Measurements from ENCODE around the gene BEAN1. TPM values are rescaled to one million over a fixed set of nuclear protein-coding genes. Genes with fewer than 3 reads are reported as not detected.
A peak's percentile ranks its signal among the peaks of the same experiment; 100 is the strongest.

Gene BEAN1
- total RNA-seq, 1 experiment from 2014 or later: 0.24 TPM

DNA sequence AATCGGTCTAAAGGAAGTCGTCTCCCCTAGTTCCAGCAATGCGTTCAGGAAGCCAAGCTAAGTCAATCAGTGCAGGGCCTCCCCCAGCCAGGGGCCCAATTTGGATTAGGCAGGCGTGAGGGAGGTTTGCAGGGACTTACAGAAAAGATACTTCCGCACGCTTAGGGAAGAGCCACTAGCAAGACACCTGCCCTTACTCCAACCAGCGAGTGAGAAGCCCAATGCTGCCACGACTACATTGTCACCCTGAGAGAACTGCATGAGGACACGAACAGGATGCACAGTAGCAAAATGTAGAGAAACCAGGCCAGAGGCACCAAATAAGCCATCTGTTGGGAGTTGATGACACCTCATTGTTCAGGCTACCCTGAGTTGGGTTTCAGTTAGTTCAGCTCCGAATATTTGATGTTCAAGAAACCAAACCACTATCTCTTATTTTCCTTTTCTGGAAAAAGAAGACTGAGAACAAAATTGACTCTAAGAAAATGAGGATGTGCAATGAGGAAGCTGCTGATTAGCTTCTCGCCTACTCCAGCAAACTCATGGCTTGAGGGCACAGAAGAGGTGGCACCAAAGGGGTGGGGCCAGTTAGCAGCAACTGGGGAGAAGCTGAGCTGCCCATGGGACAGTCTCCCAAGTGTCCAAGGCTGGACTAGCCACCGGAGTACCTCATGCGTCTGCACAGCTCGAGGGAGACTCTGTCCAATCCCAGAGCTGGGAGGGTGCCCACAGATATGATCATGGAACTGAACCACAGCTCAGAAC, 93.5 kb downstream of the BEAN1 start:
- H3K9me3 Mint-ChIP-seq: no peaks in the 10 kb centered on the region
- H3T11ph ChIP-seq (ENCODE audit: low read length): no peak overlapping the region
- no peak overlapping the region for H2BK15ac ChIP-seq (ENCODE audit: low read depth, low read length)
- H3K27me3 Mint-ChIP-seq (ENCODE audit: low read depth): no peaks in the 10 kb centered on the region; the same call in none of the 2 replicates
- no peak overlapping the region for H3K56ac ChIP-seq (ENCODE audit: insufficient read length, low read depth, low read length)
- H3K79me2 ChIP-seq (ENCODE audit: insufficient read depth, low read length): no peaks in the 10 kb centered on the region
- H3K23ac ChIP-seq (ENCODE audit: insufficient read length, low read depth, low read length): no peak overlapping the region
- no peak overlapping the region for H2AK5ac ChIP-seq (ENCODE audit: insufficient read length, low read length)
- no CpG with 5 or more reads among the region's 14 CpGs for WGBS (ENCODE audit: extremely low coverage, insufficient read length, low lambda C conversion rate)
- H3K4me1 Mint-ChIP-seq: peaks cover 16 to 17% of the 10 kb centered on the region in 2 experiments
- no peaks in the 10 kb centered on the region for H3K4me1 ChIP-seq (ENCODE audit: insufficient read depth, low read length)
- no peaks in the 10 kb centered on the region for H3K79me1 ChIP-seq (ENCODE audit: insufficient read depth, low read depth, low read length, poor library complexity, severe bottlenecking)
- DNase-seq: no peak
- H3K27ac Mint-ChIP-seq: peak overlapping the region in 2 of 3 experiments; percentile 40 to 79; a peak in 3 of 7 replicates
- no peak overlapping the region for H3K9ac ChIP-seq (ENCODE audit: extremely low read depth, insufficient read length, low read length)
- no peaks in the 10 kb centered on the region for H3K27me3 ChIP-seq (ENCODE audit: insufficient read depth, low read length)
- no peak overlapping the region for H4K5ac ChIP-seq (ENCODE audit: insufficient read length, low read depth, low read length)
- H3K4me2 ChIP-seq (ENCODE audit: insufficient read depth, insufficient read length, low read length): no peak overlapping the region
- no peak overlapping the region for H2BK120ac ChIP-seq (ENCODE audit: low read depth, low read length, poor library complexity, severe bottlenecking)
- H3K14ac ChIP-seq (ENCODE audit: insufficient read depth, low read length): no peak overlapping the region
- H3K36me3 Mint-ChIP-seq (ENCODE audit: insufficient read depth in 1 of 3, low read depth in 3 of 3): peaks cover 0 to under 1% (median 0%) of the 10 kb centered on the region in 3 experiments; a peak in 2 of 7 replicates
- no peaks in the 10 kb centered on the region for H3K9me3 ChIP-seq (ENCODE audit: control insufficient read depth, low read depth, low read length)
- H2BK12ac ChIP-seq (ENCODE audit: insufficient read length, low read depth, low read length): no peak overlapping the region
- no peaks in the 10 kb centered on the region for H3K23me2 ChIP-seq (ENCODE audit: insufficient read length, low read depth, low read length, poor library complexity, severe bottlenecking)
- H4K8ac ChIP-seq (replicated peaks; ENCODE audit: insufficient read length, low read depth, low read length): no peak overlapping the region
- H3K18ac ChIP-seq (ENCODE audit: insufficient read length, low read depth, low read length): no peak overlapping the region
- no peak overlapping the region for H3K4me3 Mint-ChIP-seq
- no peaks in the 10 kb centered on the region for H4K20me1 ChIP-seq (ENCODE audit: control insufficient read depth, insufficient read depth, insufficient read length)
- TF ChIP-seq CTCF (conservative IDR thresholded peaks at IDR 0.05): no peak
- no peak overlapping the region for H2BK20ac ChIP-seq (ENCODE audit: low read depth, low read length, poor library complexity, severe bottlenecking)
- H3K4ac ChIP-seq (ENCODE audit: low read depth, low read length): no peak overlapping the region
- H4K91ac ChIP-seq (ENCODE audit: insufficient read length, low read depth, low read length): no peak overlapping the region
- H2BK5ac ChIP-seq (ENCODE audit: insufficient read length, low read length): no peak overlapping the region
- no peak overlapping the region for H2AFZ ChIP-seq (ENCODE audit: low read length)
- H3K27ac ChIP-seq (ENCODE audit: insufficient read length, low read depth, low read length): no peak overlapping the region
